ENCODE data around the gene LRRC4C.

Gene LRRC4C

GRCh38 chr11:40139066-40139465 is 1320.4 kb downstream of the LRRC4C start:
- no peak for DNase-seq

GRCh38 chr11:40134820-40135570 is 1324.5 kb downstream of the LRRC4C start:
- DNase-seq, result no peak

GRCh38 chr11:40133498-40133897 is 1326.0 kb downstream of the LRRC4C start:
- DNase-seq, result no peak

- DNase-seq, result no peak
Measured at GRCh38 chr11:40132912-40133311, 1326.5 kb downstream of the LRRC4C start.

GRCh38 chr11:40130427-40130826 is 1329.0 kb downstream of the LRRC4C start:
- no peak for DNase-seq

GRCh38 chr11:40129266-40129665 is 1330.2 kb downstream of the LRRC4C start:
- no peak for DNase-seq

- no peak for DNase-seq
Measured at GRCh38 chr11:40125054-40125453, 1334.4 kb downstream of the LRRC4C start.

- DNase-seq, result no peak
Measured at GRCh38 chr11:40119661-40120060, 1339.8 kb downstream of the LRRC4C start.

GRCh38 chr11:40118780-40119179 is 1340.7 kb downstream of the LRRC4C start:
- no peak for DNase-seq

- DNase-seq, result no peak
Measured at GRCh38 chr11:40118026-40118425, 1341.4 kb downstream of the LRRC4C start.

- DNase-seq, result no peak
Measured at GRCh38 chr11:40104941-40105550, 1354.4 kb downstream of the LRRC4C start.

GRCh38 chr11:40100781-40101180 is 1358.7 kb downstream of the LRRC4C start:
- no peak for DNase-seq

GRCh38 chr11:40100162-40100553 is 1359.3 kb downstream of the LRRC4C start:
- no peak for DNase-seq

GRCh38 chr11:40099426-40100161 is 1359.9 kb downstream of the LRRC4C start:
- no peak for DNase-seq

GRCh38 chr11:40095446-40095845 is 1364.0 kb downstream of the LRRC4C start:
- no peak for DNase-seq

GRCh38 chr11:40094954-40095353 is 1364.5 kb downstream of the LRRC4C start:
- DNase-seq, result no peak

- DNase-seq, result no peak
Measured at GRCh38 chr11:40080434-40080833, 1379.0 kb downstream of the LRRC4C start.
